Subcutaneous abdominal adipose tissue (tissue), 5 donors: ENCODE results near the gene PALD1.
"Not testable (repeated sequence)": the region's sequence is repeated elsewhere in the genome, so short reads cannot be mapped to it uniquely, and the experiment has no call there.

ENCODE experiments used
- H3K27ac ChIP-seq: one replicate; pipeline ENCODE4 v1.7.0; 2013; ENCODE audit warnings: low read depth, mild to moderate bottlenecking, inconsistent platforms, low read length, moderate library complexity
- H3K27me3 ChIP-seq, 5 donors: one replicate each; pipeline ENCODE4 v1.7.0; 2013; ENCODE audit warnings: low read length in 5 of 5, inconsistent platforms in 1 of 5; ENCODE audit not compliant: control insufficient read depth in 5 of 5, insufficient read depth in 4 of 5
- H3K36me3 ChIP-seq, 5 donors: one replicate each; pipeline ENCODE4 v1.7.0; 2013; ENCODE audit warnings: low read length in 5 of 5; ENCODE audit not compliant: control insufficient read depth in 5 of 5, insufficient read depth in 5 of 5
- H3K4me1 ChIP-seq, 5 donors: one replicate each; pipeline ENCODE4 v1.7.0; 2013; ENCODE audit warnings: low read length in 5 of 5, mild to moderate bottlenecking in 3 of 5, moderate library complexity in 1 of 5; ENCODE audit not compliant: control insufficient read depth in 5 of 5, insufficient read depth in 5 of 5
- H3K4me3 ChIP-seq, 5 donors: one replicate each; pipeline ENCODE4 v1.7.0; 2013; ENCODE audit warnings: low read length in 5 of 5, low read depth in 1 of 5
- H3K9ac ChIP-seq, 5 donors: one replicate each; pipeline ENCODE4 v1.7.0; 2013; ENCODE audit warnings: low read length in 5 of 5, mild to moderate bottlenecking in 4 of 5, moderate library complexity in 3 of 5
- H3K9me3 ChIP-seq, 5 donors: one replicate each; pipeline ENCODE4 v1.7.0; 2013; ENCODE audit warnings: low read length in 5 of 5; ENCODE audit not compliant: control insufficient read depth in 5 of 5
- donor health status: healthy.
- donor health status: healthy.
- donor health status: healthy.
- donor health status: healthy.
- donor health status: healthy.

Gene PALD1

GRCh38 chr10:70481105-70481504 is 2.5 kb downstream of the PALD1 start:
- no peak overlapping the region for H3K27ac ChIP-seq
- no peaks in the 10 kb centered on the region for H3K9me3 ChIP-seq
- peaks cover 0 to 8% (median 4%) of the 10 kb centered on the region in 5 donors for H3K27me3 ChIP-seq
- no peaks in the 10 kb centered on the region for H3K36me3 ChIP-seq
- peak overlapping the region in 2 of 5 donors; percentile 68 to 70 for H3K4me3 ChIP-seq
- no peak overlapping the region for H3K9ac ChIP-seq
- H3K4me1 ChIP-seq = peaks cover 5 to 70% (median 47%) of the 10 kb centered on the region in 5 donors

- no peaks in the 10 kb centered on the region for H3K9me3 ChIP-seq
- H3K27me3 ChIP-seq = peaks cover 0 to 8% (median 4%) of the 10 kb centered on the region in 5 donors
- peak overlapping the region; percentile 4 for H3K27ac ChIP-seq
- H3K4me3 ChIP-seq = peak overlapping the region in 2 of 5 donors; percentile 9 to 35
- no peaks in the 10 kb centered on the region for H3K36me3 ChIP-seq
- H3K9ac ChIP-seq = peak overlapping the region in 2 of 5 donors; percentile 35 to 41
- H3K4me1 ChIP-seq = peaks cover 5 to 69% (median 47%) of the 10 kb centered on the region in 5 donors
These were observed 3.4 kb downstream of the PALD1 start for GRCh38 chr10:70481831-70482530.

- H3K27ac ChIP-seq = peak overlapping the region; percentile 4
- peak overlapping the region in 1 of 5 donors; percentile 56 for H3K9ac ChIP-seq
- no peaks in the 10 kb centered on the region for H3K36me3 ChIP-seq
- peaks cover 5 to 57% (median 39%) of the 10 kb centered on the region in 5 donors for H3K4me1 ChIP-seq
- H3K4me3 ChIP-seq = no peak overlapping the region
- H3K27me3 ChIP-seq = peaks cover 0 to 4% (median 0%) of the 10 kb centered on the region in 5 donors
- no peaks in the 10 kb centered on the region for H3K9me3 ChIP-seq
These were observed 4.6 kb downstream of the PALD1 start for GRCh38 chr10:70482982-70483760.

GRCh38 chr10:70483872-70484271 is 5.3 kb downstream of the PALD1 start:
- H3K9ac ChIP-seq = not testable (repeated sequence)

GRCh38 chr10:70487824-70488223 is 9.3 kb downstream of the PALD1 start:
- Histone ChIP-seq H3K36me3 (no peaks in the 10 kb centered on the region), H3K4me3 (no peak overlapping the region), H3K9me3 (no peaks in the 10 kb centered on the region), H3K27ac (no peak overlapping the region), H3K4me1 (peaks cover 0 to 18% (median 5%) of the 10 kb centered on the region in 5 donors), H3K9ac (no peak overlapping the region), H3K27me3 (no peaks in the 10 kb centered on the region)

More at GRCh38 chr10:70483872-70484271, 5.3 kb downstream of the PALD1 start:
- not testable (repeated sequence) for H3K27me3 ChIP-seq, H3K9me3 ChIP-seq, H3K4me3 ChIP-seq, H3K36me3 ChIP-seq, H3K27ac ChIP-seq
- peaks cover 5 to 55% (median 36%) of the 10 kb centered on the region in 5 donors for H3K4me1 ChIP-seq

- Histone ChIP-seq H3K9ac (no peak overlapping the region), H3K4me1 (peaks cover 2 to 26% (median 20%) of the 10 kb centered on the region in 5 donors), H3K36me3 (no peaks in the 10 kb centered on the region), H3K27ac (no peak overlapping the region), H3K9me3 (no peaks in the 10 kb centered on the region), H3K27me3 (no peaks in the 10 kb centered on the region), H3K4me3 (no peak overlapping the region)
These were observed 11.6 kb downstream of the PALD1 start for GRCh38 chr10:70490142-70490541.

- Histone ChIP-seq H3K4me3 (no peak overlapping the region), H3K36me3 (no peaks in the 10 kb centered on the region), H3K4me1 (peaks cover 2 to 37% (median 20%) of the 10 kb centered on the region in 5 donors), H3K27me3 (peaks cover 0 to 3% (median 0%) of the 10 kb centered on the region in 5 donors), H3K9me3 (no peaks in the 10 kb centered on the region), H3K9ac (no peak overlapping the region), H3K27ac (no peak overlapping the region)
These were observed 13.0 kb downstream of the PALD1 start for GRCh38 chr10:70491614-70492013.

GRCh38 chr10:70492786-70493659 is 14.5 kb downstream of the PALD1 start:
- Histone ChIP-seq H3K36me3 (no peaks in the 10 kb centered on the region), H3K4me3 (no peak overlapping the region), H3K27ac (no peak overlapping the region), H3K9ac (no peak overlapping the region), H3K4me1 (peaks cover 2 to 43% (median 21%) of the 10 kb centered on the region in 5 donors), H3K27me3 (peaks cover 0 to 3% (median 0%) of the 10 kb centered on the region in 5 donors), H3K9me3 (no peaks in the 10 kb centered on the region)

- H3K9ac ChIP-seq = no peak overlapping the region
- H3K4me3 ChIP-seq = no peak overlapping the region
- peaks cover 2 to 43% (median 21%) of the 10 kb centered on the region in 5 donors for H3K4me1 ChIP-seq
- H3K36me3 ChIP-seq = no peaks in the 10 kb centered on the region
- H3K27ac ChIP-seq = no peak overlapping the region
- H3K27me3 ChIP-seq = peaks cover 0 to 3% (median 0%) of the 10 kb centered on the region in 5 donors
- H3K9me3 ChIP-seq = no peaks in the 10 kb centered on the region
These were observed 15.2 kb downstream of the PALD1 start for GRCh38 chr10:70493660-70494234.
